CD4-positive, alpha-beta T cell treated with Interleukin-2 at 100 ng/mL for 4 hours (primary cell): Measurements from ENCODE around the gene CNTD1.

Experiments
- DNase-seq: peaks from one replicate; pipeline ENCODE4 v3.0.0-alpha.2; 2020; ENCODE audit warnings: low spot score

Gene CNTD1

DNA sequence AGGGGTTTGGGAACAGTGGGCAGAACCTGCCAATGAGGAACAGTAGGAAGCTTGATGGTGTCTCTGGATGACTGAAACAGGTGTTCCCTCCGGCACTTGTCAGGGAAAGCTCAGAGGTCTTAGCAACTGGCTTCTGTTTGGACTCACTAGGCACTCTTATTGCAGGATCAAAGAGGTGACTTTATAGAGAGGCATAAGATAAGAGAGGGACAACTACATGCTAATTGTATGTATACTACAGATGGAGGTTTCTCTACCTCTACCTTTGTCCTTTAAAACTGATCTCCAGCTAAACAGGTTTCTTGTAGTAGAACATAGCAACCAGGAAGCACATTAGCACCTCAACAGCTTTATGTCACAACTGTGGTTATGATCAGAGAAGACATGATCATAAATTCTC, 7.6 kb downstream of the CNTD1 start:
- DNase-seq = no peak

DNA sequence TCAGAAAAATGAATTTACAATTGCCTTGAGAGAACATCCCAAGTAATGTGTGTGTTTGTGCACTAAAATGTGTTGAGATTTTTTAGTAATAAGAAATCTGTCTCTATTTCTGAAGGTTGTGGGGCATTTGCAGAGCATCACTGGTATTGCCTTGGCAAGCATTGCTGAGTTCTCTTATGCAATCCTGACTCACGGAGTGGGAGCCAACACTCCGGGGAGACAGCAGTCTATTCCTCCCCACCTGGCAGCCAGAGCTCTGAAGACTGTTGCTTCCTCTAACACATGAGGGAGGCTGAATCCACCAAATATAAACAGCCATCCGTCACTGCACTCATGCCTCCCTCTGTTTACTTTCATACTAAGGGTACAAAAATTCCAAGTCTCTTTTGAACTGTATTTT, 10.6 kb downstream of the CNTD1 start:
- DNase-seq = no peak

DNA sequence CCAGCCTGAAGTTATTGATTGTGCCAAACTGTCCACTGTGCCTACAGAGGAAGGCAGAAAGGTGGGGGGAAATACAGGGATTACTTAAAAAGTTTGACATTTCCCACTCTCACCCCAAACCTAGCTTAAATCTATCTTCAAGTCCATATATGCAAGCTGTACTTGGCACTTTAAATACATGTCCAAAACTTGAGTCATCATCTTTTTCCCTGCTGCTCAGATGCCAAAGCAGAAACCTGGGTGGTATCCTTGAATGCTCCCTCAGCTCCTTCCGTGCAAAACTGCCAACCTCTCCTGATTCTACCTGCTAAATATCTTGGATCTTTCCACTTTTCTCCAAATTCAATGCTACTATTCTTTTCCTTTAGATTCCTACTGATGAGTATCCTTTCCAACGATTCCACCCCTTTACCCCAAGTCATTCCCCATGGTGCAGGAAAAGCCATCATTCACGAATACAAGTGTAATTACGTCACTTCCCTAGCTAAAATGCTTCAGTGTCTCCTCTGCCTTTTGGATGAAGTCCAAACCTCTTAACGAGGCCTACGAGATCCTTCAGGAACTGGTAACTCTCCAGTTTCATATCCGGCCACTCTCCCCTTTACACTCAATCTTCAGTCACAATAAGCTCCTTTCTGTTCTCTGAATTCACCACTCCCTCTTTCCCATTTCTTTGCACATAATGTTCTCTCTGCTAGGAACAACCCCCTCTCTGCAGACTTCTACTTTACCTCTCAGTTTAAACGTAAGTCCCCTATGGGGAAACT, 16.2 kb downstream of the CNTD1 start:
- DNase-seq = no peak

DNA sequence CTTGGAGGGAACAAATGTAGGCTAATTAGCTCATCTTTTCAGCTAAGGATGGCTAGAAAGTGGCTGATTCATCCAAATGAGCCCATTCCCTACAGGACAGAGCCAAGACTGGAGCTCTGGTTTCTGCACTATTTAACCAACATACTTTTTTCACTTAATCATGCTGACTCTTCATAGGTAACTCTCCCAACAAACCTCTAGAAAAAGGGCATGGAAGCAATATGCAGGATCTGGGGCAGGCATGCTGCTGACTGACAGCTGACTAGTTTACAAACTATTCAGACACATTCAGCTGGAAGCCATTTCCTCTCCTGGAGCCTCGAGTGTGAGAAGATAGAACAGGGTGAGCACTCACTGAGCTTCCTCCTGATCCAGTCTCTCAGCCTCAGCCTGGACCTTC, 19.2 kb downstream of the CNTD1 start:
- no peak for DNase-seq

DNA sequence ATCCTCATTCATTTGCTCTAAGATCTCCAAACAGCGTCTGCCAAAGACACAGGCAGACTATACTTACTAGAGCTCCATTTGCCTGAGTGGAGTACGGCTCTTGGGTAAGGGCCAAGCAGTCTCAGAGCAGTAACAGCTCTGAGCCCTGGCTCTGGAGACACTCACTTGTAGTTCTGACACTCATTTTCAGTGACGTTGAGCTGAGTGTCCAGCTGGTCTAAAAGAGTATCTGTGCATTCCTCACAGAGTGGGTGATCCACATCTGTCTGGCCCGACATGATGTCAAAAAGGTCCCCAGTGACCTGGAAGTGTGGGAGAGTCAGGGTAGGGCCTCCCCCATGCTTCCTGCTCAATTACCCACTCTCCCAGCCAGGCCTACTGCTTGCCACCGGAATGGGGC, 19.7 kb downstream of the CNTD1 start:
- no peak for DNase-seq

DNA sequence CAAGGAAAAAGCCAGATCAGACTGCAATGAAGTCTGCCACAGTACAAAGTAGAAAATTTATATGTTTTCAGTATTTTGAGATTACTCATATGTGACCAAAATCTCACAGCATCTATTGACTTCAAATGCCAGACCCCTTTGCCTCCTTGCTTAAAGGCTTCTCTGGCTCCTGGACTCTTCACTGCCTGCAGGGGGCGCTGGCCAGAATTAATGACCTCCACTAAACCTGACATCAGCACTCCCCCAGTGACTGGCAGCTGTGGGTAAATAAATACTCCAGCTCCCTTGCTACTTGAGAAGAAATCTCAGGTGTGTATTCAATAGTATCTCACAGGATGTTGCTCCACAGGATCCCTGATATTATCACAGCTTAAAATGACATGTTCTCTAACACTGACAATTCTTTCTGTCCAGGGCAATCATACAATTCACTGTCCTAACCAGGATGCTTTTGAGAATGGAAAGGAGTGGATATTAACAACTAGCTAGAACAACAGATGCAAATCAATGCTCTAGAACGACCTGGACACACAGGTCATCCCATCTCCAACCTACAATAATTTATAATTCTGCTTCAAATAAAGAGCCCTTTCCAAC, 21.4 kb downstream of the CNTD1 start:
- DNase-seq = peak; percentile 63

DNA sequence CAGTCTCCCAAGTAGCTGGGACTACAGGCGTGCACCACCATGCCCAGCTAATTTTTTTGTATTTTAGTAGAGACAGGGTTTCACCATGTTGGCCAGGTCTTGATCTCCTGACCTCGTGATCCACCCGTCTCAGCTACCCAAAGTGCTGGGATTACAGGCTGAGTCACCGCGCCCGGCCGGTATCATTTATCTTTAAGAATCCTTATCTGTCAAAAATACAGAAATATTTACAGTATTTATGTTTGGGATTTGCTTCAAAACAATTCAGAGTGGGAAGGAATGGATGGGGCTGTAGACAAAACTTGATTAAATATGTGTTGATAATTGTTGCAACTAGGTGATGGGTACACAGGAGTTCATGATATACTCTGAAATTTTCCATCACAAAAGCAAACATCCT, 22.5 kb downstream of the CNTD1 start:
- no peak for DNase-seq

DNA sequence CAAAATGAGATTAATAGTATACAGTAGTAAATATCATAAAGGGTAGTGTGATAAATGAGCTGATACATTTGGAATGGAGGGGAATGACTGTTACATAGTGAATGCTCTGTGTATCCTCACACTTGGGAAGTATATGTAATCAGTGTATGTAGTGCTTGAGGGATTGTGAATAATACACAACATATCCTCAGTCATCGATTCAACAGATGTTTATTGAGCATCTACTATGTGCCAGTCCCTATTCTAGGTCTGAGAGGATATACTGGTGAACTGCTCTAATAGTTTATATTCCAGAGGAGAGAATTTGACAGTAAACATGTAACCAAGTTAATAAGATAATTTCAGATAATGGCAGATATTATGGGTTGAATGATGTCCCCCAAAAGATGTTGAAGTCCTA, 28.8 kb downstream of the CNTD1 start:
- DNase-seq = no peak

DNA sequence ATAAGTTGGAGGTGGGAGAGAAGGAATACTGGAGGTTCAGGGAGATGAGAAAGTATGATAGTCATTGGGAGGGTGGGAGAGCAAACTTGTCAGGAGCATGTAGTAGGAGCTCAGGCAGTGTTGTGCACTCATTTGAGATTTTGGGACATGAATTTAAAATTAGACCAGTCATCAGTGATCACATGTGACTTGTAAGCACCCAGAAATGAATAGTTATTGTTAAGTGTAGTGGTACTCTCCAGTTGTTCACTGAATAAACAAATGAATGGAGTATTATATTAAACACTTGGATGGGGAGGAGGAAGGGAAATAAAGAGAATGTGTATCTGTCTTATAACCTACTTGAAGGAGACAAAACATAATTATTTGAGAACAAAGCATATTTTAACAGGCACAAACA, 32.3 kb downstream of the CNTD1 start:
- no peak for DNase-seq

DNA sequence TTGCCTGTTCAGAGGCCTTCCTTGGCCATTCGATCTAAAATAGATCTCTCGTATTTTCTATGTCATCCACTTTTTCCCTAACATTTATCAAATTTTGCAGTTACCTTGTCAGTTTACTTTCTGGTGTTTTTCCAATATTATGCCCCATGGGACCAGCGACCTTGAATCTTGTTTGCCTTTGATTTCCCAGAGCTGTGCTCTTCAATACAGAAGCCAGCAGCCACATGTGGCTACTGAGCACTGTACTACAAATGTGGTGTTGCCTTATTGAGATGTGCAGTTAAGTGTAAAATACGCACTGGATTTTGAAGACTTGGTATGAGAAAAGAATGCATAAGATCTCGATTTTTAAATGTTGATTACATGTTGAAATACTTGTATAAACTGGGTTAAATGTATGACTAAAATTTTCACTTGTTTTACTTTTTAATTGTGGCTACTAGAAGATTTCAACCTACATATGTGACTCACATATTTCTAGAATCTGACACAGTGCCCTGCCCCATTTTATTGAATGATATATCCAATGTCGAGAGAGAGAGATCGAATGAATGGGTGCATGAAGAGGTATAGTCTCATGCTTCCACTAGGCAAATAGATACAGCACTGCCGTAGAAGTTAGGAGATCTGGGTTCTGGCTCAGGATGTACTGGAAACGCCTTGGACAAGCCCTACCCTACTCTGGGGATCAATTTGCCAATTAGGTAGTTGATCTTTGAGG, 33.7 kb downstream of the CNTD1 start:
- peak; percentile 25 for DNase-seq

DNA sequence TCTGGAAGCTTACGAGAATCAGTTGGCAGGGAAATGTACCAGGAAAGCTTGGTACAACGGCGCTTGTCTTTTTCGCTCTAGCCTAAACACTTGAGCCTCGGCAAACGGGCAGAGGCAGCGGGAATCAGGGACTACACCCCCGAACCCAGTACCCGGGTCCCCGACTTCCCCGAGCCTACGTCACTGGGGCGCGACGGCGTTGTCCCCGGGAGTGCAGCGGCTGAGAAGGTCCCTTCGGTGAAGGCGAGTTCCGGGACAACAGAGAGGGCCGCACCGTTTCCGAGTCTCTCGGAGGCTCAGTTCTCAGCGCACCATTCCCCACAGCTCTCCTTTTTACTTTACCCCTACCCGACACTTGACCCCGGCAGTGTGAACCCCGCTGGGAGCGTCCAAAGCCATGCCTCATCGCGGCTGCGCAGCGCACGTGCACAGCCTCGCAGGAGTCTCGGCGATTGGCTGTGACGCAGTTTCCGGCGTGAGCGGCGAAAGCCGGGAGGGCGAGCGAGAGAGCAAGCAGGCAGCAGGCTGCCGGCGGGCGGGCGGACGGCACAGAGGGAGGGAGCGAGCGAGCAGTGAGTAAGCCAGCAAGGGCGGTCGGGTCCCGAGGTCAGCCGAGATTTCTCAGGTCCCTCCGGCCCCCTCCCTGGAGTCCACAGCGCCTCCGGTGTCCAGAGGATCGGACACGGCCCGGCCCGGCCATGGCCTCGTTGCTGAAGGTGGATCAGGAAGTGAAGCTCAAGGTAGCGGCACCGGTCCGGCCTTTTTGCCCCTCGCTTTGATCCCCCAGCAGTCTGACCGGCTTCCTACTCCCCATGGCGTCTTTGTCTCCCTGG, 34.5 kb downstream of the CNTD1 start, which contains the start of gene PSME3:
Gene PSME3 (plus strand): TSS at position 464 of the 833 bp plus-strand sequence. CDS start 235 bp downstream, at position 699.
- peak; percentile 89 for DNase-seq

DNA sequence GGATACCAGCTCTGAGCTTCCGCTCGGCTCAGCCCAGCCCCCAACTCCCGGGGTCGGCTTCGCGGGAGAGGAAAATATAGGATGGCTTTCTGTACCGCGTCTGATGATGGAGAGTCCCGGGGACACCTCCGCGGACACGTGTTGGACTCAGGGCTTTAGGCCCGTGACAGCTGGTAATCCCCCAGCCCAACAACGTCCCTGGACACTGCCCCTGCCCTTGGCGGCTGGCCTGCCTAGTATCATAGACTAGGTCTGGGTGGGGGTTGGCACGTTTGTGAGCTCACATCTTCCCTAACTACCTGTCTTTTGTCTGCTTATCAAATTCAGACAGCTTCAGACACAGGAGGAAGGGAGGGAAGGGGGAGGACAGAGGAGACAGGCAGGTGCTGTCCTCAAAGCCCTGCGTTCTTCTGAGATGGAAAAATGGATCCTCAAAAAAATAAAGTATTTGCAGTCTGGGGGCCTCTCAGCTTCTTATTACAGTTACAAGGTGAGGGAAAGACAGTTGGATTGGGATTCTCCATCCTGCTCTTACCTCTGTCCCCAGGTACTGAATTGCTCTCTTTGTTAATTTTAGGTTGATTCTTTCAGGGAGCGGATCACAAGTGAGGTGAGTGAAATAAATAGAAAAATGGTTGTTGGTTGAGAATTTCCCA, 35.2 kb downstream of the CNTD1 start:
- no peak for DNase-seq

DNA sequence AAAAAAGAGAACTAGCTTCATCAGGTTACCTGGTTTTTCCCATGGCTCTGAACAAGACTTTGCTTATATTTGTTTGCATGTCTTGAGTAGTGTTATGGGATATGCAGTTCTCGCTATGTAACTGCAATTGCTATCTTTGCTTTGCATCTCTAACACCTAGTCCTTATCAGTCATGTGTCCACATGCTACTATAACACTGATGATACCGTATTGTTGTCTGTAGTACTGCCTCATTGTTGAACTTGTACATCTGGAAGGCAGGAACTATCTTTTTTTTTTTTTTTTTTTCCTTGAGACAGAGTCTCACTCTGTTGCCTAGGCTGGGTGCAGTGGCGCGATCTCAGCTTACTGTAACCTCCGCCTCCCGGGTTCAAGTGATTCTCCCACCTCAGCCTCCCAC, 37.1 kb downstream of the CNTD1 start:
- DNase-seq = no peak

DNA sequence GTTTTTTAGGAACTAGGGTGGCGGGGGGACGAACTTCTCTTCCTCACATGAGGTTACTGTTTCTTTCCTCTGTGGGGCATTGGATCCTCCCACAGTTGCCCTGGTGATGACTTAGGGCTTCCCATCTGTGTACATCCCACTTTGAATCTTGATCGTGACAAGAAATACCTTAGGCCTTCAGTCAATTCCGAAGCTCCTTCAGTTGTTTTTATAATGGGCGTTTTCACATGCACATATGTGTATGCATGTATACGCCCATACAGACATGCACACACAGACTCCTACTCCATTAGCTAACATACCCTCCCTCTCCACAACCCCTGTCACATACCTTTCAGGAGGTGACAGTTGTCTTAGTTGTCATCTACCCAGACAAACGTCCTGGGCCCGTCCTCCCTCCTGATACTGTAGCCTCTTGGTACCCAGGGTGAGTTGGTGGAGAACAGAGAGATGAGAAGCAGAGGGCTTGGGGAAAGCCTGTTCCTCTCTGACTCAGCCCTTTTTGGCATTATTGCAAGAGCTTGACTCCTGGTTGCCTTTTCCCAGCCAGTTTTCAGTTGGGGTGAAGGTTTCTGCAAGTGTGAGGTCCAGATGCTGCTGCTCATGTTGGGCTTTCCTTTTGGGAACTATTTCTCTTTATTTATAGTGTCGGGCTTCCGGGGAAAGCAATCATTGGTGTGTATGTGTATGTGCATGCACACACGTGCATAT, 43.5 kb downstream of the CNTD1 start:
- DNase-seq = no peak

DNA sequence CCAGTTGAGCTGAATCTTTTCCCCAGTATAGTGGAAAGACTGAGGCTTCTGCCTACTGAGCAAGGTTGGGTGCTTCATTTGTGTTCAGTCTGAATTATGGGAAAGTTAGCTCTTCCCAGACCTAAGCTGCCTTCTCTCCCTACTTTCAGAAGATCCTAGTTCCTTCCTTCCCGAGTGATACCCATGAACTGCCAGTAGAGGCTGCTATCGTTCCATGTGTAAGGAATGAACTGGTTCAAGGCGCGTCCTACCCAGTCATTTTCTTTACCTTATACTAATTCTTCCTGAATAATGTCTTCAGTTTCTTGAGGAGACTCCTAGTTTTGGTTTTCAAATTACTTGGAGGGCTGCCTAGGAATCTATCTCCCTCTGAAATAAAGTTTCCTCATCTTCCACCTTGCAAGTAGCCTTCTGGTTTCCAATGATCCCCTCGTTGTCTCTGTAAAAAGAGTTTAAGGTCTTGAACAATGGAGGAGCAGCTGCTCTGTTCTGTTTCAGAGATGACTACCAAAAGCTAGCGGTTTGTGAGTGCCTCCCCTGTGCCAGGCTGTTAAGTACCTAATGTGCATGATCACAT, 44.8 kb downstream of the CNTD1 start:
- peak; percentile 22 for DNase-seq

DNA sequence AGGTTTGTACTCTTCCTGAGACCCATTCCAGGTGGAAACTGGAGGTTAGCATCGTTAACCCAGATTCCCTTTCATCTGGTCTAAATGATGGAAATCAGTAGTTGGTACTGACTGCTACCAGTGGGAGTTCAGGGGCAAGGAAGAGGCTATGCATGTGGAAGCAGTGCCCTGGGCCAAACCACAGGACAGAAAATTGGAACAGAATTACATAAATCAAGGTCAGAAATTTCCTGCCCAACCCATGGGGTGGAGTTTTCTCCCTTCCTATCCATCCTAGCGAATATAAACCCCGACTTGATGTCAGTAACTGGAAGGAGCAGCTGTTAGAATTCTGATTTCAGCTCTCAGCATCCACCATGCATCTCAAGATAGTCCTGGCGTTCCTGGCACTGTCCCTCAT, 45.6 kb downstream of the CNTD1 start, which contains the start of gene AOC2:
Gene AOC2 (plus strand): TSS at position 310 of the 400 bp plus-strand sequence. CDS start 47 bp downstream, at position 357.
- DNase-seq = no peak

DNA sequence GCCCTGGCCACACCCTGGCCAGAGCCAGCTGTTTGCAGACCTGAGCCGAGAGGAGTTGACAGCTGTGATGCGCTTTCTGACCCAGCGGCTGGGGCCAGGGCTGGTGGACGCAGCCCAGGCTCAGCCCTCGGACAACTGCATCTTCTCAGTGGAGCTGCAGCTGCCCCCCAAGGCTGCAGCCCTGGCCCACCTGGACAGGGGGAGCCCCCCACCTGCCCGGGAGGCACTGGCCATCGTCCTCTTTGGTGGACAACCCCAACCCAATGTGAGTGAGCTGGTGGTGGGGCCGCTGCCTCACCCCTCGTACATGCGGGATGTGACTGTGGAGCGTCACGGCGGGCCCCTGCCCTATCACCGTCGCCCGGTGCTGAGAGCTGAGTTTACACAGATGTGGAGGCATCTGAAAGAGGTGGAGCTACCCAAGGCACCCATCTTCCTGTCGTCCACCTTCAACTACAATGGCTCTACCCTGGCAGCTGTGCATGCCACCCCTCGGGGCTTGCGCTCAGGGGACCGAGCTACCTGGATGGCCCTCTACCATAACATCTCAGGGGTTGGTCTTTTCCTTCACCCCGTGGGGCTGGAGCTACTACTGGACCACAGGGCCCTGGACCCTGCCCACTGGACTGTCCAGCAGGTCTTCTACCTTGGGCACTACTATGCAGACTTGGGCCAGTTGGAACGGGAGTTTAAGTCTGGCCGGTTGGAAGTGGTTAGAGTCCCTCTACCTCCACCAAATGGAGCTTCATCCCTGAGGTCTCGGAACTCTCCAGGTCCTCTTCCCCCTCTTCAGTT, 46.3 kb downstream of the CNTD1 start:
- no peak for DNase-seq

DNA sequence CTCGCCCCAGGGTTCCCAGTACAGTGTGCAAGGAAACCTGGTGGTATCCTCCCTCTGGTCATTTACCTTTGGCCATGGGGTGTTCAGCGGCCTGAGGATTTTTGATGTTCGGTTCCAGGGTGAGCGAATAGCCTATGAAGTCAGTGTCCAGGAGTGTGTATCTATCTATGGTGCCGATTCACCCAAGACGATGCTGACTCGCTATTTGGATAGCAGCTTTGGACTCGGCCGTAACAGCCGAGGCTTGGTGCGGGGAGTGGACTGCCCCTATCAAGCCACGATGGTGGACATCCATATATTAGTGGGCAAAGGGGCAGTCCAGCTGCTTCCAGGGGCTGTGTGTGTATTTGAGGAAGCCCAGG, 46.9 kb downstream of the CNTD1 start:
- no peak for DNase-seq

DNA sequence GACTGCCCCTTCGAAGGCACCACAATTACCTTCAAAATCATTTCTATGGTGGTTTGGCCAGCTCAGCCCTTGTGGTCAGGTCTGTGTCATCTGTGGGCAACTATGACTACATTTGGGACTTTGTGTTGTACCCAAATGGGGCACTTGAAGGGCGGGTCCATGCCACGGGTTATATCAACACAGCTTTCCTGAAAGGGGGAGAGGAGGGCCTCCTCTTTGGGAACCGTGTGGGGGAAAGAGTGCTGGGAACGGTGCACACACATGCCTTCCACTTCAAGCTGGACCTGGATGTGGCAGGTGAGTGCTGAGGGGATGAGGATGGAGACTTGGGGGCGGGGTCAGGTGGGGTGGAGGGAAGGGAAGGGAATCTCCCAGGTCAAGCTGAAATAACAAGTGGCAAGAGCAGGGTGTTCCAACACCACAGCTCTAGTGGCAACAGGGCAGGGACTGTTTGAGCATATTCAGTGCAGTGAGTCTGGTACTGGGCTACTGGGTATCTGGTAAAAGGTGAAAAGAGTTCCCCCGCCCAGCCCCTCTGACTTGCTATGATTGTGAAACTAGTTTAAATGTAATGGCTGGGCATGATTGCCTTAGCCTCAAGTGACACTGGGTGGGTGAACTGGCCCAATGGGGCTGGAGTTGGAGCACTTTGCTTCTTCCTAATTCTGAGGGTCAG, 47.4 kb downstream of the CNTD1 start:
- peak; percentile 27 for DNase-seq
